Prostate gland (tissue), 2 donors: ENCODE measurements around the gene COLEC11. TPM values are rescaled to one million over a fixed set of nuclear protein-coding genes. Genes with fewer than 3 reads are reported as not detected.

Source experiments
- DNase-seq: peaks from one replicate; pipeline ENCODE4 v3.0.0-alpha.2; 2019; ENCODE audit warnings: low spot score
- H3K27ac ChIP-seq, 2 donors: fragments of 200-600 bp; sonication (generic); 2 replicates each; pipeline ENCODE4 v1.5.1; 2017 to 2019
- H3K27me3 ChIP-seq: fragments of 200-600 bp; sonication (generic); replicated peaks from 2 replicates; pipeline ENCODE4 v1.5.1; 2019; ENCODE audit not compliant: insufficient read depth
- H3K36me3 ChIP-seq, 2 donors: fragments of 200-600 bp; sonication (generic); 1 replicate in 1 of 2; 2 replicates in 1 of 2; pipeline versions ENCODE4 v1.5.1 to v1.8.1; 2017 to 2019
- H3K4me1 ChIP-seq: fragments of 200-600 bp; sonication (generic); replicated peaks from 2 replicates; pipeline ENCODE4 v1.5.1; 2019
- H3K4me3 ChIP-seq, 2 donors: fragments of 200-600 bp; sonication (generic); 2 replicates each; pipeline ENCODE4 v1.5.1; 2017 to 2019
- H3K9me3 ChIP-seq: fragments of 200-600 bp; sonication (generic); 2 replicates; pipeline ENCODE4 v1.5.1; 2017
- POLR2A ChIP-seq: fragments of 450-650 bp; IDR thresholded peaks from one replicate; pipeline ENCODE4 v1.6.1; 2016; ENCODE audit warnings: antibody characterized with exemption, mild to moderate bottlenecking
- POLR2AphosphoS5 ChIP-seq: sonication (generic); formaldehyde crosslinking; IDR thresholded peaks from one replicate; pipeline ENCODE4 v1.6.1; 2017; ENCODE audit warnings: antibody characterized with exemption
- WGBS: methylation state at CpG from one replicate; pipeline ENCODE4 v1.1.5; 2018; 5-methylcytosine and 5-hydroxymethylcytosine counted together
- intact Hi-C: fragments of 100-400 bp; cut with DNase I; formaldehyde crosslinking; loops from one replicate; pipeline ENCODE4 v1.14.2; 2022
- small RNA-seq, 2 donors: library from RNA; depleted of rRNA; stranded (forward); fragments of <200 nt; gene quantifications; one replicate each; pipeline ENCODE3, GENCODE V24; 2016
- total RNA-seq, 2 donors: library from RNA; depleted of rRNA; stranded (reverse); fragments of >200 nt; gene quantifications; one replicate each; pipeline ENCODE4 v1.1.0, GENCODE V29; 2016
- TF ChIP-seq, protein P1 (sequence below), 4 experiments: fragments of 200-600 bp in 2 of 4; fragments of 450-650 bp in 2 of 4; sonication (generic) in 2 of 4; IDR thresholded peaks; 1 replicate in 3 of 4; 2 replicates in 1 of 4; pipeline ENCODE4 v1.5.1; 2016 to 2019; ENCODE audit warnings: antibody characterized with exemption in 4 of 4, mild to moderate bottlenecking in 2 of 4, moderate library complexity in 2 of 4

The COLEC11 gene
- total RNA-seq, 2 donors from 2014 or later, result 2.9 to 10.5 TPM

DNA sequence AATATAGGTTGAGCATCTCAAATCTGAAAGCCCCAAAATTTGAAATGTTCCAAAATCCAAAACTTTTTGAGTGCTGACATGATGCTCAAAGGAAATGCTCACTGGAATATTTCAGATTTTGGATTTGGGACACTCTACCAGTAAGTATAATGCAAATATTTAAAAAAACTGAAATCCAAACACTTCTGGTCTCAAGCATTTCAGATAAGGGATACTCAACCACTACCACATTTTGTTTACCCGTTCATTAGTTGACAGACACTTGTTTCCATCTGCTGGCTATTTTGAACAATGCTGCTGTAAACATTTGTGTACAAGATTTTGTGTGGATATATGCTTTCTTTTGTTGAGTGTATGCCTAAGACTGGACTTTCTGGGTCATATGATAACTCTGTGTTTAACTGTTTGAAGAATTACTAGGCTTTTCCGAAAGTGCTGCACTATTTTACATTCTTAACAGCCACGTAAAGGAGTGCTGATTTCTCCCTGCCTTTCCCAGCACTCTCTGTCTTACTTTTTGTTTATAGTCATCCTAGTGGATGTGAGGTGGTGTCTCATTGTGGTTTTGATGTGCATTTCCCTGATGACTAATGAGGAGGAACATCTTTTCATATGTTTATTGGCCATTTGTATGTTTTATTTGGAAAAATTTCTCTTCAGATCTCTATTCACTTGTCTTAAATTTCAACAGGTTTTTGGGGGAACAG lies 89.0 kb downstream of the COLEC11 start:
- TF ChIP-seq, protein P1, sequence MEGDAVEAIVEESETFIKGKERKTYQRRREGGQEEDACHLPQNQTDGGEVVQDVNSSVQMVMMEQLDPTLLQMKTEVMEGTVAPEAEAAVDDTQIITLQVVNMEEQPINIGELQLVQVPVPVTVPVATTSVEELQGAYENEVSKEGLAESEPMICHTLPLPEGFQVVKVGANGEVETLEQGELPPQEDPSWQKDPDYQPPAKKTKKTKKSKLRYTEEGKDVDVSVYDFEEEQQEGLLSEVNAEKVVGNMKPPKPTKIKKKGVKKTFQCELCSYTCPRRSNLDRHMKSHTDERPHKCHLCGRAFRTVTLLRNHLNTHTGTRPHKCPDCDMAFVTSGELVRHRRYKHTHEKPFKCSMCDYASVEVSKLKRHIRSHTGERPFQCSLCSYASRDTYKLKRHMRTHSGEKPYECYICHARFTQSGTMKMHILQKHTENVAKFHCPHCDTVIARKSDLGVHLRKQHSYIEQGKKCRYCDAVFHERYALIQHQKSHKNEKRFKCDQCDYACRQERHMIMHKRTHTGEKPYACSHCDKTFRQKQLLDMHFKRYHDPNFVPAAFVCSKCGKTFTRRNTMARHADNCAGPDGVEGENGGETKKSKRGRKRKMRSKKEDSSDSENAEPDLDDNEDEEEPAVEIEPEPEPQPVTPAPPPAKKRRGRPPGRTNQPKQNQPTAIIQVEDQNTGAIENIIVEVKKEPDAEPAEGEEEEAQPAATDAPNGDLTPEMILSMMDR (IDR thresholded peaks at IDR 0.05), result no peak
- TF ChIP-seq POLR2A (no peak), POLR2AphosphoS5 (no peak)
- H3K36me3 ChIP-seq, result no peaks in the 10 kb centered on the region
- H3K4me3 ChIP-seq, result no peak overlapping the region
- DNase-seq, result no peak
- no peaks in the 10 kb centered on the region for H3K27me3 ChIP-seq
- no peaks in the 10 kb centered on the region for H3K9me3 ChIP-seq
- no peak overlapping the region for H3K27ac ChIP-seq
- WGBS, result 36% methylated on average over 3 of the region's 3 CpGs
- intact Hi-C loops, result no loop called here
- H3K4me1 ChIP-seq, result no peaks in the 10 kb centered on the region

DNA sequence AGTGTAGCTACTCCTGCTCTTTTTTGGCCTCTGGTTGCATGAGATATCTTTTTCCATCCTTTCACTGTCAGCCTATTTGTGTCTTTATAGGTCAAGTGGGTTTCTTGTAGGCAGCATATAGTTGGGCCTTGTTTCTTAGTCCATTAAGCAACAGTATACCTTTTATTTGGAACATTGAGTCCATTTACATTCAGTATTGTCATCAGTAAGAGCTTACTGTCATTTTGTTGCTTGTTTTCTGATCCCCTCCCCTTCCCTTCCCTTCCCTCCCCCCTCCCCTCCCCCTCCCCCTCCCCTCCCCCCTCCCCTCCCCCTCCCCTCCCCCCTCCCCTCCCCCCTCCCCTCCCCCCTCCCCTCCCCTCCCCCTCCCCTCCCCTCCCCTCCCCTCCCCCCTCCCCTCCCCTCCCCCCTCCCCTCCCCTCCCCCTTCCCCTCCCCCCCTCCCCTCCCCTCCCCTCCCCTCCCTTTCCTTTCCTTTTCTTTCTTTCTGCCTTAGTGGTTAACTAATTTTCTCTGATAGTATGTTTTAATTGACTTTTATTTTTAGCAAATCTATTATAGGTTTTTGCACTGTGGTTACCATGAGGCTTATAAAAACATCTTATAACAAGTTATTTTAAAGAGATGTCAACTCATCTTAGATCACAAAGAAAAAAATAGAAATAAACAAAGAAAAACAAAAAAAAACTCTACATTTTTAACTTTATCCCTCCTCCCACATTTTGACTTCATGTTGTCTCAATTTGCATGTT lies 95.3 kb downstream of the COLEC11 start:
- Histone ChIP-seq H3K27ac (no peak overlapping the region), H3K27me3 (no peaks in the 10 kb centered on the region), H3K4me3 (no peak overlapping the region), H3K9me3 (no peaks in the 10 kb centered on the region), H3K36me3 (no peaks in the 10 kb centered on the region), H3K4me1 (no peaks in the 10 kb centered on the region)
- TF ChIP-seq, protein P1 (IDR thresholded peaks at IDR 0.05), result no peak
- TF ChIP-seq POLR2A (no peak), POLR2AphosphoS5 (no peak)
- intact Hi-C loops, result no loop called here
- DNase-seq, result no peak

DNA sequence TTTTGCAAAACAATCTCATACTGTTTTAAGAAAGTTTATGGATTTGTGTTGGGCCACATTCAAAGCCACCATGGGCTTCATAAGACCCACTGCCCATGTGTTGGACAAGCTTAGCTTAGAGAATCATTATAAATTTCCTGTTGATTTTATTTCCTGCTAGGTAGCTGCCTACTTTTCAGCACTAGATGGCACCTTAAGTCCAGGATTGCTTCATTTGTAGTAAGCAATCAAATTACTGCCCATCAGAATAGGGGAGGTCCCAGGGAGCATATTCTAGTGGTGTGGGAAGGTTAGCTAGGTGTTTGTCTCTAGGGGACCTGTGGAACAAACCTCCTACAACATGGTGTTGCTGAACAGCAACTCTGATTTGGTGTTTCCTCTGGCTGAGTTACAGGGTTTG lies 97.5 kb downstream of the COLEC11 start:
- Histone ChIP-seq H3K27me3 (peaks cover 2% of the 10 kb centered on the region), H3K4me3 (no peak overlapping the region), H3K4me1 (no peaks in the 10 kb centered on the region), H3K27ac (no peak overlapping the region), H3K9me3 (no peaks in the 10 kb centered on the region), H3K36me3 (no peaks in the 10 kb centered on the region)
- DNase-seq, result no peak
- no peak for TF ChIP-seq POLR2A
- TF ChIP-seq POLR2AphosphoS5, result no peak
- TF ChIP-seq, protein P1 (IDR thresholded peaks at IDR 0.05), result peak in 2 of 4 experiments; percentile 33 to 37
- intact Hi-C loops, result no loop called here

Small RNA genes lying within 50 kb of the gene (small RNA-seq; reads per million reads assigned to genes)
- 0 reads per million in 2 donors for gene TMSB4XP2

Other genes starting within 250 kb of the COLEC11 start
- gene EIPR1, start 217.3 kb upstream of the COLEC11 start, total RNA-seq, result 10 to 100 TPM; 30.0 to 52.3 TPM
- gene TRAPPC12, start 215.4 kb upstream of the COLEC11 start, total RNA-seq, result 100 to 1,000 TPM; 114 to 128 TPM
- gene ADI1, start 75.6 kb upstream of the COLEC11 start, total RNA-seq, result 100 to 1,000 TPM in 1 of 2 donors, 10 to 100 TPM in 1; 81.7 to 270 TPM
- gene RNASEH1, start 36.8 kb upstream of the COLEC11 start, total RNA-seq, result 10 to 100 TPM; 19.1 to 31.5 TPM
- gene RPS7, start 19.9 kb upstream of the COLEC11 start, total RNA-seq, result 1,000 to 10,000 TPM; 1,200 to 3,706 TPM
- gene ALLC, start 63.1 kb downstream of the COLEC11 start, total RNA-seq, result 1 to 10 TPM in 1 of 2 donors, not detected in 1; 5.2 TPM
- gene DCDC2C, start 108.5 kb downstream of the COLEC11 start, total RNA-seq, result 1 to 10 TPM in 1 of 2 donors, not detected in 1; 5.9 TPM